Keratinocyte (primary cell): Measurements from ENCODE around the gene DNAJC13. TPM values are rescaled to one million over a fixed set of nuclear protein-coding genes. Genes with fewer than 3 reads are reported as not detected.

Source experiments
- DNase-seq: peaks from one replicate; pipeline ENCODE4 v3.0.0-alpha.2; 2011; ENCODE audit warnings: low read depth, missing footprints, low spot score
- FAIRE-seq: peaks from 2 replicates; lab custom pipeline; 2011; peaks lifted over from hg19 to GRCh38; lab: Jason Lieb, UNC
- H2AFZ ChIP-seq: 2 replicates; pipeline ENCODE4 v1.6.0; 2012; ENCODE audit warnings: low read length, control low read depth, inconsistent platforms; ENCODE audit not compliant: control insufficient read depth
- H3K27ac ChIP-seq: 2 replicates; pipeline ENCODE4 v1.5.1; 2011; ENCODE audit warnings: low read length; ENCODE audit not compliant: control insufficient read depth, insufficient read depth
- H3K27me3 ChIP-seq: 3 replicates; pipeline ENCODE4 v1.6.0; 2011; ENCODE audit warnings: low read length; ENCODE audit not compliant: control insufficient read depth, insufficient read depth; ENCODE audit errors: extremely low read depth
- H3K36me3 ChIP-seq, 2 experiments: 2 replicates in 1 of 2; 3 replicates in 1 of 2; pipeline ENCODE4 v1.5.1; 2011; ENCODE audit warnings: low read length in 2 of 2, mild to moderate bottlenecking in 1 of 2; ENCODE audit not compliant: control insufficient read depth in 2 of 2, insufficient read depth in 2 of 2; ENCODE audit errors: extremely low read depth in 1 of 2
- H3K4me1 ChIP-seq: 3 replicates; pipeline ENCODE4 v1.5.1; 2011; ENCODE audit warnings: low read length; ENCODE audit not compliant: control insufficient read depth, insufficient read depth; ENCODE audit errors: extremely low read depth
- H3K4me2 ChIP-seq: 3 replicates; pipeline ENCODE4 v1.6.0; 2011; ENCODE audit warnings: low read depth, low read length; ENCODE audit not compliant: control insufficient read depth, insufficient read depth; ENCODE audit errors: extremely low read depth
- H3K4me3 ChIP-seq, 3 experiments: fragments of 200-600 bp in 1 of 3; sonication (generic) in 1 of 3; 2 replicates in 2 of 3; 3 replicates in 1 of 3; pipeline ENCODE4 v1.5.1; 2011 to 2016; ENCODE audit warnings: low read length in 3 of 3, mild to moderate bottlenecking in 3 of 3, control low read depth in 2 of 3, inconsistent platforms in 1 of 3, low read depth in 1 of 3, mixed read lengths in 1 of 3, mixed run types in 1 of 3, moderate library complexity in 1 of 3; ENCODE audit not compliant: control insufficient read depth in 2 of 3, insufficient read depth in 2 of 3; ENCODE audit errors: extremely low read depth in 1 of 3
- H3K79me2 ChIP-seq: 2 replicates; pipeline ENCODE4 v1.6.0; 2012; ENCODE audit warnings: low read length; ENCODE audit not compliant: control insufficient read depth, insufficient read depth
- H3K9ac ChIP-seq: 3 replicates; pipeline ENCODE4 v1.6.0; 2011; ENCODE audit warnings: low read length; ENCODE audit not compliant: control insufficient read depth, insufficient read depth; ENCODE audit errors: extremely low read depth
- H3K9me1 ChIP-seq: 3 replicates; pipeline ENCODE4 v1.6.0; 2011; ENCODE audit warnings: low read length; ENCODE audit not compliant: control insufficient read depth, insufficient read depth; ENCODE audit errors: extremely low read depth
- H3K9me3 ChIP-seq: 2 replicates; pipeline ENCODE4 v1.5.1; 2012; ENCODE audit warnings: low read depth, low read length; ENCODE audit not compliant: control insufficient read depth
- H4K20me1 ChIP-seq: 3 replicates; pipeline ENCODE4 v1.6.0; 2011; ENCODE audit warnings: low read length; ENCODE audit not compliant: control insufficient read depth, insufficient read depth; ENCODE audit errors: extremely low read depth
- EZH2 ChIP-seq: IDR thresholded peaks from one replicate; pipeline ENCODE4 v1.6.1; 2012; ENCODE audit warnings: inconsistent platforms, mild to moderate bottlenecking, low read length, moderate library complexity
- dilution Hi-C: fragments of 300-500 bp; cut with MboI; formaldehyde crosslinking; loops from one replicate; pipeline ENCODE4 v1.7.0; 2020; ENCODE audit warnings: low sequenced_read_pairs; ENCODE audit not compliant: extremely low pct_ligation_motif_present
- polyA plus RNA-seq, 5 experiments: library from polyadenylated mRNA; depleted of rRNA in 3 of 5; stranded (reverse) in 3 of 5; stranded (forward) in 1 of 5; unstranded in 1 of 5; fragments of >200 nt; gene quantifications; 1 replicate in 1 of 5; 2 replicates in 3 of 5; 3 replicates in 1 of 5; pipeline versions ENCODE4 v1.2.1 to v1.2.3, GENCODE V29; 2011 to 2012; ENCODE audit warnings: missing spikeins in 2 of 5, low read depth in 1 of 5, low replicate concordance in 1 of 5
- TF ChIP-seq, protein P1 (sequence below), 3 experiments: IDR thresholded peaks in 1 of 3; conservative IDR thresholded peaks in 1 of 3; optimal IDR thresholded peaks in 1 of 3; 2 replicates in 2 of 3; 3 replicates in 1 of 3; pipeline versions ENCODE3 to v1.5.1; 2011; ENCODE audit warnings: low read length in 3 of 3, mild to moderate bottlenecking in 3 of 3, moderate library complexity in 2 of 3, control low read depth in 1 of 3, inconsistent platforms in 1 of 3; ENCODE audit not compliant: insufficient read depth in 2 of 3; ENCODE audit errors: extremely low read depth in 1 of 3

Gene DNAJC13
- polyA plus RNA-seq, 1 donor (not counting 4 experiments of a cell fraction or from before 2014, with no cell fraction given) = 24.3 TPM

DNA sequence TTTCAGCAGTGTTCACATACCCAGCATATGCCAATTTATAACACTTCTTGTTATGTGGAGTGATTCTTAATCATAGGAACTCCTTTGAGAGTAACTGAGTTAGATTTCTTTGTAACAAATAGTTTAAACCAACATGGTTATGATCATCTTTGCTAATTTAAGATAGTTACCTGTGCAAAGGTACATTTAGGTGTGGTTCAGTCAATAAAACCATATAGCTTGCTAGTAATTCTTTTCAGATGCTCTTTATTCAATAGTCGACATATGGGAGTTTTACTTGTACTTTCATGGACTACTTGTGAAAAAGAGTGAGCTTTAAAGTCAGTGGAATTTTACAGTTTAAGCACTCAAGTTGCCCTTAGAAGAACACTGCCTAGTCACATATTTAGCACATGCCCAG, 5.2 kb downstream of the DNAJC13 start:
- TF ChIP-seq, protein P1, sequence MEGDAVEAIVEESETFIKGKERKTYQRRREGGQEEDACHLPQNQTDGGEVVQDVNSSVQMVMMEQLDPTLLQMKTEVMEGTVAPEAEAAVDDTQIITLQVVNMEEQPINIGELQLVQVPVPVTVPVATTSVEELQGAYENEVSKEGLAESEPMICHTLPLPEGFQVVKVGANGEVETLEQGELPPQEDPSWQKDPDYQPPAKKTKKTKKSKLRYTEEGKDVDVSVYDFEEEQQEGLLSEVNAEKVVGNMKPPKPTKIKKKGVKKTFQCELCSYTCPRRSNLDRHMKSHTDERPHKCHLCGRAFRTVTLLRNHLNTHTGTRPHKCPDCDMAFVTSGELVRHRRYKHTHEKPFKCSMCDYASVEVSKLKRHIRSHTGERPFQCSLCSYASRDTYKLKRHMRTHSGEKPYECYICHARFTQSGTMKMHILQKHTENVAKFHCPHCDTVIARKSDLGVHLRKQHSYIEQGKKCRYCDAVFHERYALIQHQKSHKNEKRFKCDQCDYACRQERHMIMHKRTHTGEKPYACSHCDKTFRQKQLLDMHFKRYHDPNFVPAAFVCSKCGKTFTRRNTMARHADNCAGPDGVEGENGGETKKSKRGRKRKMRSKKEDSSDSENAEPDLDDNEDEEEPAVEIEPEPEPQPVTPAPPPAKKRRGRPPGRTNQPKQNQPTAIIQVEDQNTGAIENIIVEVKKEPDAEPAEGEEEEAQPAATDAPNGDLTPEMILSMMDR (optimal IDR thresholded peaks at IDR 0.05 in 1 of 3, IDR thresholded peaks at IDR 0.05 in 1 of 3, conservative IDR thresholded peaks at IDR 0.05 in 1 of 3; ENCODE audit: extremely low read depth in 1 of 3, insufficient read depth in 2 of 3, low read length in 3 of 3) = no peak
- no peak for TF ChIP-seq EZH2

DNA sequence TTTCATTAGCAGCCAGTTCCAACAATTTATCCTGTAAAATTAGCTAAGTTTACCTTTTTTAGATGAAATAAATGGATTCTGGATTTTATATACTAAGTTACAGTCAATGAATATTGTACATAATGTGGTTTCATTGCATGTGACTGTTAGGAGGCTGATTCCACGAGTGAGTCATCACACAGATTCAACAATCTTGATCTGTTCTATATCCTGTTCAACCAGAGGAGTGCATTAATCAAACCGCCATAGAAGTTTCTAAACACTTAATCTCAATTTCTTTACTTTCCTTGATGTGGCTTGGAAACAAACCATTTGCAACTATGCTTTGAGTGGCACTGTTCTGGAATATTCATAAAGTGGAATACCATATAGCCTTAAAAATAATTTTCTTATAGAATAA, 15.3 kb downstream of the DNAJC13 start:
- dilution Hi-C loops = no loop called here
- H3K4me2 ChIP-seq = peak overlapping the region; percentile 41
- H3K36me3 ChIP-seq = peaks cover 0 to 3% of the 10 kb centered on the region in 2 experiments
- no peaks in the 10 kb centered on the region for H3K9me3 ChIP-seq
- H4K20me1 ChIP-seq = no peaks in the 10 kb centered on the region
- no peak overlapping the region for H2AFZ ChIP-seq
- TF ChIP-seq, protein P1 (optimal IDR thresholded peaks at IDR 0.05 in 1 of 3, IDR thresholded peaks at IDR 0.05 in 1 of 3, conservative IDR thresholded peaks at IDR 0.05 in 1 of 3; ENCODE audit: extremely low read depth in 1 of 3, insufficient read depth in 2 of 3, low read length in 3 of 3) = no peak
- TF ChIP-seq EZH2 = no peak
- H3K27ac ChIP-seq = peak overlapping the region; percentile 87
- peaks cover 10% of the 10 kb centered on the region for H3K4me1 ChIP-seq
- peak overlapping the region; percentile 45 for H3K9ac ChIP-seq
- DNase-seq (no peak), FAIRE-seq (peak; percentile 63)
- no peak overlapping the region for H3K4me3 ChIP-seq
- no peaks in the 10 kb centered on the region for H3K27me3 ChIP-seq
- no peaks in the 10 kb centered on the region for H3K9me1 ChIP-seq
- H3K79me2 ChIP-seq = peaks cover 22% of the 10 kb centered on the region

More for the DNA sequence above, 5.2 kb downstream of the DNAJC13 start:
- no peak overlapping the region for H3K4me2 ChIP-seq
- no peak overlapping the region for H3K9ac ChIP-seq
- no peak for DNase-seq
- H3K27ac ChIP-seq = no peak overlapping the region
- no peak overlapping the region for H3K4me3 ChIP-seq
- dilution Hi-C loops = no loop called here
- no peak for FAIRE-seq
- no peaks in the 10 kb centered on the region for H3K27me3 ChIP-seq
- H3K9me3 ChIP-seq = no peaks in the 10 kb centered on the region
- no peaks in the 10 kb centered on the region for H4K20me1 ChIP-seq
- H3K4me1 ChIP-seq = peaks cover 3% of the 10 kb centered on the region
- H3K79me2 ChIP-seq = peaks cover 91% of the 10 kb centered on the region
- H3K9me1 ChIP-seq = no peaks in the 10 kb centered on the region
- H3K36me3 ChIP-seq = peaks cover 0 to 4% of the 10 kb centered on the region in 2 experiments
- no peak overlapping the region for H2AFZ ChIP-seq
